Progenitor cell of endocrine pancreas (in vitro differentiated cells): ENCODE data around the gene UCN. TPM values are rescaled to one million over a fixed set of nuclear protein-coding genes. Genes with fewer than 3 reads are reported as not detected.

ENCODE experiments used
- DNase-seq: peaks from one replicate; pipeline ENCODE4 v3.0.0; 2021; ENCODE audit warnings: low spot score; ENCODE audit not compliant: unreplicated experiment
- H3K27ac Mint-ChIP-seq: 2 replicates; pipeline ENCODE4 v1.8.0; 2021; ENCODE audit warnings: mild to moderate bottlenecking, moderate library complexity, mixed read lengths
- H3K27me3 Mint-ChIP-seq: 2 replicates; pipeline ENCODE4 v1.8.0; 2021; ENCODE audit warnings: mixed read lengths
- H3K36me3 Mint-ChIP-seq: 2 replicates; pipeline ENCODE4 v1.8.0; 2022; ENCODE audit warnings: mixed read lengths; ENCODE audit not compliant: insufficient read depth
- H3K4me1 Mint-ChIP-seq: 2 replicates; pipeline ENCODE4 v1.8.0; 2021; ENCODE audit warnings: low read depth, mixed read lengths
- H3K4me3 Mint-ChIP-seq: 2 replicates; pipeline ENCODE4 v1.8.0; 2021; ENCODE audit warnings: low read depth, mild to moderate bottlenecking, moderate library complexity, mixed read lengths
- H3K9me3 Mint-ChIP-seq: 2 replicates; pipeline ENCODE4 v1.8.0; 2021; ENCODE audit warnings: low read depth, mixed read lengths
- total RNA-seq: library from RNA; stranded (reverse); gene quantifications from 2 replicates; pipeline ENCODE4 v1.2.1, GENCODE V29; 2021
- TF ChIP-seq, protein P1 (sequence below): fragments of 200-600 bp; sonication (generic); IDR thresholded peaks from one replicate; pipeline ENCODE4 v1.5.0; 2021; ENCODE audit warnings: antibody characterized with exemption, mild to moderate bottlenecking; ENCODE audit not compliant: unreplicated experiment

The UCN gene
- total RNA-seq, 1 donor from 2014 or later, result 2.0 TPM

DNA sequence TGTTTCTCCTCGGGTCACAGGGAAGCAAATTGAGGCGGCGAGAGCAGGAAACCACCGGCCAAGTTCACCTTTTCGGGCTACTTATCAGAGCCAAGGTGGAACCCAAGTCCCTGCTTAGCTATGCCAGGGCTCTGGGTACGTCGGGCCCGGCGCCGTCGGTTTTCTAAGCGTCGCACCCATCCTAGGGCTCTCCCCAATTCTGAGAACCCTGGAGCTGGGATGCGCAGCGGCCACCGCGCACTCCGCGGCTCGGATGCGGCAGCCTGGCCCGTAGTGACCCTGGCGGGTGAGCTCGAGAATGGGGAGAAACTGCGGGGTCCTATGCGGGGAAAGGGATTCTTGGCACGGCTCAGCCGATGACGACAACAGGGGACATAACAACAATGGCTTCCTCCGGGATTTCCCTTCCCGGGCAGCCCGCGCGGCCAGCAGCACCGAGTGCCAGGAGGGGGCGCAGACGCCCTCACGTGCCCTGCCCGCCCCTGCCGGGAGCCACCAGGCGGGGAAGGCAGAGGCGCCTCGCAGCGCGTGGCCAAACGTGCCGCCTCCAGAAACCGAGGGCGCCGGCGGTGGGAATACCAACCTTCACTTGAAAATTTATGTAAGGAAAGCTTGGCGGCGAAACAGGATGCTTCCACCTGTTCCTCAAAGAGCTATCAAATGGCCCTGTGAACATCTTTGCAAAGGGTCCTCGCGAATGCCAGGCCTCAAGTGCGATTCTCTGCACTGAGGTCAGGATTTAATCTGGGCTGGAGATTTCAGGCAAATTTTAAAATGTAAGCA lies 43.3 kb downstream of the UCN start:
- H3K9me3 Mint-ChIP-seq, result no peaks in the 10 kb centered on the region
- no peaks in the 10 kb centered on the region for H3K36me3 Mint-ChIP-seq
- DNase-seq, result peak; percentile 71
- peak overlapping the region; percentile 64 for H3K4me3 Mint-ChIP-seq
- peaks cover 11% of the 10 kb centered on the region for H3K4me1 Mint-ChIP-seq
- TF ChIP-seq, protein P1, sequence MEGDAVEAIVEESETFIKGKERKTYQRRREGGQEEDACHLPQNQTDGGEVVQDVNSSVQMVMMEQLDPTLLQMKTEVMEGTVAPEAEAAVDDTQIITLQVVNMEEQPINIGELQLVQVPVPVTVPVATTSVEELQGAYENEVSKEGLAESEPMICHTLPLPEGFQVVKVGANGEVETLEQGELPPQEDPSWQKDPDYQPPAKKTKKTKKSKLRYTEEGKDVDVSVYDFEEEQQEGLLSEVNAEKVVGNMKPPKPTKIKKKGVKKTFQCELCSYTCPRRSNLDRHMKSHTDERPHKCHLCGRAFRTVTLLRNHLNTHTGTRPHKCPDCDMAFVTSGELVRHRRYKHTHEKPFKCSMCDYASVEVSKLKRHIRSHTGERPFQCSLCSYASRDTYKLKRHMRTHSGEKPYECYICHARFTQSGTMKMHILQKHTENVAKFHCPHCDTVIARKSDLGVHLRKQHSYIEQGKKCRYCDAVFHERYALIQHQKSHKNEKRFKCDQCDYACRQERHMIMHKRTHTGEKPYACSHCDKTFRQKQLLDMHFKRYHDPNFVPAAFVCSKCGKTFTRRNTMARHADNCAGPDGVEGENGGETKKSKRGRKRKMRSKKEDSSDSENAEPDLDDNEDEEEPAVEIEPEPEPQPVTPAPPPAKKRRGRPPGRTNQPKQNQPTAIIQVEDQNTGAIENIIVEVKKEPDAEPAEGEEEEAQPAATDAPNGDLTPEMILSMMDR, result peak; percentile 74
- H3K27ac Mint-ChIP-seq, result peak overlapping the region; percentile 35
- H3K27me3 Mint-ChIP-seq, result peaks cover 41% of the 10 kb centered on the region

DNA sequence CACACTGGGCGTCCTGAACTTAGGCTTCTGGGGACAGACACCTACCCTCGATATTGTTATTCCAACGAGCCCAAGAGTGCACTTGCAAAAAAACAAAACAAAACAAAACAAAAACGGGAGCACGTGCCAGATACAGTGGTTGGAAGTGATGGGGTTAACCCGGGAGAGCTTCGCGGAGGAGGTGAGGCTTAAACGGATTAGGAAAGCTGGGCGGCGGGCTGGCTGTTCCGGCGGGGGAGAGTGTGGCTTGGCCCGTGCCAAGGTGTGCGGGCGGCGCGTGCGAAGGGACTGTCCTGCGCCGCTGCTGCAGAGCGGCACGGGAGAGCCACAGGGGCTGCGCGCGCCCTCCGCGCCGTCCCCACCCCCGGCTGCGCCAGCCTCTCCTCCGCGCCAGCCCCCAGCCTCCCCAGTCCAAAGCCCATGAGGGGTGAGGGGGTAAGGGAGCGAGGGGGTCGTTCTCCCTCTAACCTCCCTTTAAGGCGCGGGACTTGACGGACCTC lies 43.9 kb downstream of the UCN start:
- no peak for DNase-seq
- H3K27me3 Mint-ChIP-seq, result peaks cover 40% of the 10 kb centered on the region
- peaks cover 11% of the 10 kb centered on the region for H3K4me1 Mint-ChIP-seq
- no peaks in the 10 kb centered on the region for H3K36me3 Mint-ChIP-seq
- H3K4me3 Mint-ChIP-seq, result peak overlapping the region; percentile 76
- TF ChIP-seq, protein P1, result no peak
- H3K27ac Mint-ChIP-seq, result no peak overlapping the region
- H3K9me3 Mint-ChIP-seq, result no peaks in the 10 kb centered on the region

DNA sequence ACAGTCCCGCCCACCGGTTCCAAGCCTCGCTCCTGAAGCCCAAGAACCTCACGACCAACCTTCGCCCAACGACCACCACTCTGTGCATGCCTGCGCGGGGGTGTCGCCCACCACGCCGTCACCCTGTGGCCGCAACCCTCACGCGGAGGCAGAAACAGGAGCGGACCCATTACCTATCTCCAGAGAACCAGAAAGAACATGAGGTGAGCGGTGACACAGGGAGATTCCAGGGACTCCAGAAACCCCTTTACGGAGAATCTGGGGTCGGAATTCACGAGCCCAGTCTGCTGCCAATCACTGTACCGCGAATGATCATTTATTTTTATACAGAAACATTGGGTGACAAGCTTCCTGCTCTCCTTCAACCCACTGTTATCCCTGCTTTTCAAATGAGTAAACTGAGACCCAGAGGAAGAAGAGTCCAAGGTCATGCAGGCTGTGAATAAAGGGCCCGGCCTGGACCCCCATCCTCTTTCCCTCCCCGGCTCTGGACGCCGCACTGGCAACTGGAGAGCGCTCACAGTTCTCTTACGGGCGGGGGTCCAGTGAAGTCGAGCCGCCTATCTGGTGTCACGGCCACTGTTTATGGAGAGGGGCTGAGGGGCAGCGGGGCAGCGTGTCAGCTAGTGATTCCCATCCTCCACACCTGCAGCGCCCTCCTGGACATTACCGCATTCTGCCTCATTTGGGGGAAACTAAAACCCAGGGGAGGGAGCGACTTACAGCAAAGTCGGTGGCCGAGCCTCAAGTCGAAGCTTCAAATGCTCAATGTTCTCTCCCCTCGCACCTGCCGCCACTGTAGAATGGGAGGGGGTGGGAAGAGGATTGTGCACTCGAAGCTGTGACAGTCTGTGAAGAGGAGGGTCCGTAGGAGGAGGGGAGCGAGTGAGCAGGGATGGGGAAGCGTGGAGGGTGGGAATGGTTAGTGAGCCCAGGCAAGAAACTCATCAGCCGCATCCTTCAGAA lies 44.7 kb downstream of the UCN start:
- TF ChIP-seq, protein P1, result no peak
- peaks cover 11% of the 10 kb centered on the region for H3K4me1 Mint-ChIP-seq
- H3K27ac Mint-ChIP-seq, result peak overlapping the region; percentile 11
- H3K36me3 Mint-ChIP-seq, result no peaks in the 10 kb centered on the region
- H3K4me3 Mint-ChIP-seq, result peak overlapping the region; percentile 76
- no peak for DNase-seq
- peaks cover 44% of the 10 kb centered on the region for H3K27me3 Mint-ChIP-seq
- no peaks in the 10 kb centered on the region for H3K9me3 Mint-ChIP-seq

DNA sequence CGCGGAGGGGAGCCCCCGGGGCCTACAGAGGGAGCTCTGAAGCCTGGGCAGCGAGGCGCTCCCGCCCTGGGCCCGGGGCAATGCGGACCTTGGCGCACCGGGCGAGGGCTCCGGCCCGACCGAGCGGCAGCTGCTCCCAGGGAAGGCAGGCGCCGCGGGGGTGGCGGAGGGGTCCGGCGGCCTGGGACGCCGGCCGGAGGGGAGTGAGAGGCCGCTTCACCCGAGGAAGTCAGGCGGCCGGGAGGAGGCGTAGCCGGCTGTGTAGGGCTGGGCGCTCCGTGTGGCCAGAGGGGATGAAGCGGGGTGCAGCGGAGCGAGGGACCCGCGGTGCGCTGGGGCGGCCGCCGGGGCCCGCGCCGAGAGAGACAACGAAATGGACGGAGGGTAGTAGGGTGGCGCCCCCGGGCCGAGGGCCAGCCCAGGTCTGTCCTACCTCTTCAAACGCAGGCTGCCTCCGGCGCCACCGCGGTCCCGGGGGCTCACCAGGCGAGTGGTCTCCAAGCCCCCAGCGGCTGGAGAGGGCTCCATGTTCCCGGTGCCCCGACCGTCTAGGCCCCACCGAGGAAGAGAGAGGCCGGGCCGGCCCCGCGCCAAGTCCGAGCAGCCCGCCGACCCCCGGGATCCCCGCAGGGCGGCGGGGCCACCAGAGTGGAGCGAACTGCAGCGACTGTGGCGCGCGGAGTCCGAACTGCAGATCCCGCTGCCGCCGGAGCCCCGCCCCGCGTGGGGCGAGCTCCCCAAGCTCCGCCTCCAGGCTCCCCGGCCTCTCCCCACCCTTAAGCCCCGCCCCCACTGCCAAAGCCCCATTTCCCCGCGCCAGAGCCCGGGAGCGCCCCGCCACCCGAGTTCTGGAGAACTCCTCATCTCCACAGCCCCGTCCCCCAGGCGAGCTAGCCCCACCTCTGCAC lies 45.6 kb downstream of the UCN start, which contains the start of gene SLC30A3:
TSS of gene SLC30A3 (minus strand) at position 669 of the 908 bp plus-strand sequence. CDS start at position 528, 141 bp downstream.
- Mint-ChIP-seq H3K4me1 (peaks cover 11% of the 10 kb centered on the region), H3K4me3 (peak within 1 kb of the TSS; percentile 76), H3K36me3 (no peaks in the 10 kb centered on the region), H3K9me3 (no peaks in the 10 kb centered on the region), H3K27me3 (peaks cover 50% of the 10 kb centered on the region), H3K27ac (peak within 1 kb of the TSS; percentile 11)
- TF ChIP-seq, protein P1, result no peak
- peak; percentile 33 for DNase-seq
